ENCODE results near the gene CDK5R1.

The CDK5R1 gene

DNA sequence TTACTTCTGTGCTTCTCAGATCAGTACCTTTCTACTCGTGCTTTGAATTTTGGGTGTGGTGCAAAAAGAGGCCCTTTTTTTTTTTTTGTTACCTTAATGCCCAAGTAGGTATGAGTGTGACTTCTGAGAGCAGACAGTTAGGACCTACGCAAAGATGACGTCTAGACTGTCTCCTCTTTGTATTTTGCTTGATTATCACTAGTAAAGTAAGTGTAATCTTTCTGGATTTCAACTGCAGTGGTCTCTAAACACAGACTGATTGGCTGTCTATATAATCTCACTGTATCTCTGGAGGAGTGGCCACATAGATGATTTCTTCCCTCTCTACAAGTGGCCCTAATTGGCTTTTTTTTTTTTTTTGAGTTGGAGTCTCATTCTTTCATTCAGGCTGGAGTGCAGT, 11.5 kb upstream of the CDK5R1 start:
- peaks cover 6% of the 10 kb centered on the region; the same call in 1 of the 2 replicates for H3K4me1 ChIP-seq (ENCODE audit: insufficient read depth, low read length)
- H3K9ac ChIP-seq (ENCODE audit: low read depth, low read length), result no peak overlapping the region
- H3K9me3 ChIP-seq (ENCODE audit: insufficient read depth, low read depth, low read length), result no peaks in the 10 kb centered on the region
- peaks cover 99% of the 10 kb centered on the region for H3K36me3 ChIP-seq (ENCODE audit: insufficient read depth, low read depth, low read length)
- no peaks in the 10 kb centered on the region for H3K27me3 ChIP-seq (ENCODE audit: insufficient read depth, low read length)
- H3K27ac ChIP-seq (ENCODE audit: low read length), result no peak overlapping the region
- H3K4me3 ChIP-seq (ENCODE audit: low read length), result no peak overlapping the region

DNA sequence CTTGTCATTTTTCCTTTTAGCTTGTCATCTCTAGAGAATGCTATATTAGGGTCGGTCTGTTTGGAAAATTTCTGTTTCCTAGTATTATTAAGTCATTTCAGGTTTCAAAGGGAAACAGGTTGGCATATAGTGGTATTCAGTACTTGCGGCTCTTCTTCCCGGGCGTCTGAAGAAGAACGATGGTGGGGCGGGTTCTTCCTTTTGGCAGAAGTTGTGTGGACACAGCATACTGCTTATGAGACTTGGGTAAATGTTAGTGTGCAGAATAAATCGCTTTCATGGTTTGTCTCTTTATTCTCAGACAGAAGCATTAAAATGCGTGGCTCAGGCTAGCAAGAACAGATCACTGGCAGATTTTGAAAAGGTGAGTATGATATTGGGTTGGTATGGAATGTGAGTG, 9.6 kb upstream of the CDK5R1 start:
- H3K9me3 ChIP-seq (ENCODE audit: insufficient read depth, low read depth, low read length), result no peaks in the 10 kb centered on the region
- H3K27me3 ChIP-seq (ENCODE audit: insufficient read depth, low read length), result no peaks in the 10 kb centered on the region
- H3K4me1 ChIP-seq (ENCODE audit: insufficient read depth, low read length), result peaks cover 6% of the 10 kb centered on the region; the same call in 1 of the 2 replicates
- H3K36me3 ChIP-seq (ENCODE audit: insufficient read depth, low read depth, low read length), result peaks cover 99% of the 10 kb centered on the region
- no peak overlapping the region for H3K27ac ChIP-seq (ENCODE audit: low read length)
- no peak overlapping the region for H3K4me3 ChIP-seq (ENCODE audit: low read length)
- no peak overlapping the region for H3K9ac ChIP-seq (ENCODE audit: low read depth, low read length)

DNA sequence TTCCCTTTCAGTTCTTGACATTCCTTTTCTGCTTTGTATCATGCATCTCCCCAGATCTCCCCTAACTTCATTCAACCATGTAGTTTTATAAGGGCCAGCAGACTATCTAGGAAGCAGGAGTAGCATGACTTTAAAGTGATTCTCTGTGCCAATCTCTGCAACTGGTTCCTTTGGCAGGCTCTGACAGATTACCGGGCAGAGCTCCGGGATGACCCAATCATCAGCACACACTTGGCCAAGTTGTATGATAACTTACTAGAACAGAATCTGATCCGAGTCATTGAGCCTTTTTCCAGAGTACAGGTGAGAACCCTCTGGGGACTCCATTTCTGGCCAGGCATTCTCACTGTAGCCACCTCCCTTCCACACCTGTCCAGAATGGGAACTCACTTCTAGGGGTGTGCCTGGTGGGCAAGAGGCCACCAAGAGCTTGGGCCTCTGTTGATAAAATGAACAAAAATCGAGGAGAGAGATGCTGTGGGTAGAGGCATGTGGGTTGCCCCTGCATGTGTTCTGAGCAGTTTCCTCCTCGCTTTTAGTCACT, 7.6 kb upstream of the CDK5R1 start:
- Histone ChIP-seq H3K9ac (ENCODE audit: low read depth, low read length) (no peak overlapping the region), H3K27ac (ENCODE audit: low read length) (no peak overlapping the region), H3K4me1 (ENCODE audit: insufficient read depth, low read length) (peaks cover 16% of the 10 kb centered on the region), H3K36me3 (ENCODE audit: insufficient read depth, low read depth, low read length) (peaks cover 87% of the 10 kb centered on the region), H3K27me3 (ENCODE audit: insufficient read depth, low read length) (no peaks in the 10 kb centered on the region), H3K4me3 (ENCODE audit: low read length) (no peak overlapping the region), H3K9me3 (ENCODE audit: insufficient read depth, low read depth, low read length) (no peaks in the 10 kb centered on the region)

GRCh38 chr17:32481193-32481592, 5.6 kb upstream of the CDK5R1 start:
- Histone ChIP-seq H3K9me3 (ENCODE audit: insufficient read depth, low read depth, low read length) (no peaks in the 10 kb centered on the region), H3K27ac (ENCODE audit: low read length) (no peak overlapping the region), H3K9ac (ENCODE audit: low read depth, low read length) (no peak overlapping the region), H3K27me3 (ENCODE audit: insufficient read depth, low read length) (peaks cover 4% of the 10 kb centered on the region; the same call in 1 of the 2 replicates), H3K36me3 (ENCODE audit: insufficient read depth, low read depth, low read length) (peaks cover 66% of the 10 kb centered on the region), H3K4me1 (ENCODE audit: insufficient read depth, low read length) (peaks cover 17% of the 10 kb centered on the region), H3K4me3 (ENCODE audit: low read length) (no peak overlapping the region)

DNA sequence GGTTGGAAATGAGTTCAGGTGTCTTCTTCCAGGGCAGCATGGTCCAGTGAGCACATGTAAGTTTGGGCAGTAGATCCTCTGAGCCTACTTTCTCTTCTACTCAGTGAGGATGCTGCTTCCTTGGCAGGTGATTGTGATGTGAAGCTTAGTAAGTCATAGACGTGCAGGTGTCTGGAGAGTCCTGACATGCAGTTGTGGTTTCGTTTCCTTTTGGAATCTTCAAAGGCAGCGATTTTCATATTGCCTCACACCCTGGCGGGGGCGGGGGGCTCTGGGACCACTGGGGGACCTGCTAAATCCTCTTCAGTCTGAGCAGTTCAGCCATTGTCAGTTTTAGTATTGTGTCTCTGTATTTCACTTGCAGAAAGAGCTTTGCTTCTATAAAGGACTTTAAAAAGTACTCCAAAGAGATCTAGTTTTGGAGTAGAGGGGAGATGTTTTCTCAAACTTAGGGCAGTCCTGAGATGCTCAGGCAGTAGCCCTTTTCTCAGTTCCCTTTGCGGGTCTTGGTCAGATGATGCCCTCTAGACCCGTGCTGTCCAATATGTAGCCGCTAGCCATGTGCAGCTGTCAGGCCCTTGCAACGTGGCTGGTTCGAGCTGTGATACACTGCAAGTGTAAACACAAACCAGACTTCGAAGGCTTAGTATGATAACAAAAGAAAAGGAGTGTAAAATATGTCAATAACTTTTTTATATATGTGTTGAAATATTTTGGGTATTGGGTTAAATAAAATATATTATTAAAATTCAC, 4.0 kb upstream of the CDK5R1 start:
- Histone ChIP-seq H3K36me3 (ENCODE audit: insufficient read depth, low read depth, low read length) (peaks cover 51% of the 10 kb centered on the region), H3K27me3 (ENCODE audit: insufficient read depth, low read length) (peaks cover 4% of the 10 kb centered on the region; the same call in 1 of the 2 replicates), H3K9ac (ENCODE audit: low read depth, low read length) (no peak overlapping the region), H3K27ac (ENCODE audit: low read length) (no peak overlapping the region), H3K4me3 (ENCODE audit: low read length) (no peak overlapping the region), H3K9me3 (ENCODE audit: insufficient read depth, low read depth, low read length) (no peaks in the 10 kb centered on the region), H3K4me1 (ENCODE audit: insufficient read depth, low read length) (peaks cover 17% of the 10 kb centered on the region)

DNA sequence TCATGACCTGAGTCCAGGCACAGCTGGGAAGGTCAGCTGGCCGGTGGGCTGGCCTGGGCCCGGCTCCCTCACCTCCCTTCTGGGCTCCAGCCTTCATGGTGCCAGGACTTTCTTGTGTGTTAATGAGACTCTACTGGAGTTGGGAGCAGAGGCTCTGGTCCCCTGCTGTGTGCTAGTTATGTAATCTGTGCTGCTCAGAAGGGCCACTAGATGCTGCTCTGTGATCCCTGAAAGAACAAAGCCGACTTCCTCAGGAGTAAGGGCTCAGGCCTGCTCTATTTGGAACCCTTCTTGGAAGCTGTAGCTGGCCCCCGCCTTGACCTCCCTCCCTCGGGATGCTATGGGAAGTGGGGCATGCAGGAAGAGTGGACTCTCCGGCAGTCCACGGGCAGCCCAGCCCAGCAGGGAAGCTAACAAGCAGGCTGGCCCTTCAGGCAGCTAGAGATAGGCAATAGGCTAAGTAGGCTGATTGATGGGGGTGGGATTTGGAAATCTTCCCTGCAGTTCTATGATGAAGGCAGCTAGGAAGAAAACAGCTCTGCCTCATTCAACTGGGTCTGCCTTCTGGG, 3.3 kb upstream of the CDK5R1 start:
- H3K9me3 ChIP-seq (ENCODE audit: insufficient read depth, low read depth, low read length), result no peaks in the 10 kb centered on the region
- peaks cover 11% of the 10 kb centered on the region for H3K4me1 ChIP-seq (ENCODE audit: insufficient read depth, low read length)
- H3K27me3 ChIP-seq (ENCODE audit: insufficient read depth, low read length), result peaks cover 4% of the 10 kb centered on the region; the same call in 1 of the 2 replicates
- H3K4me3 ChIP-seq (ENCODE audit: low read length), result no peak overlapping the region
- peak overlapping the region; percentile 6; the same call in 1 of the 2 replicates for H3K9ac ChIP-seq (ENCODE audit: low read depth, low read length)
- peaks cover 50% of the 10 kb centered on the region for H3K36me3 ChIP-seq (ENCODE audit: insufficient read depth, low read depth, low read length)
- peak overlapping the region; percentile 1 for H3K27ac ChIP-seq (ENCODE audit: low read length)

DNA sequence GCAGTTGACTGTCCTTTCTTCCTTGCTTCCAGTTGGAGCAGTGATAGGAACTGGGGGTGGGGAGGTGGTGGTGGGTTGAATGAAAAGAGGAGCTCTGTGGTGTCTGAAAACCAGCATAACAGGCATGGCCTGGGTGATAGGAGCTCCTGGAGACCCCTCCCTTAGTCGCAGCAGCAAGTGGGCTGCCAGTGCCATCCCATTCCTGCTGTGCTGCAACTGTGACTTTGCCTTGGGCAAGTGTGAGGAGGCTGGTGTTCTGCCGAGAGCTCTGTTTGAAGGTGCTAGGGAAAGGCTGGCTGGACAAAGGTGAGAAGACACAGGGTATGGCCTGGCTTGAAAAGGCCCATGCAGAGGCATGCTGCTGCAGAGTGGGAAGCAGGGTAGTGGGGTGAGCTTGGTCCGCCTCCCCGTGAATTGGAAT, 2.7 kb upstream of the CDK5R1 start:
- peaks cover 4% of the 10 kb centered on the region; the same call in 1 of the 2 replicates for H3K27me3 ChIP-seq (ENCODE audit: insufficient read depth, low read length)
- H3K9ac ChIP-seq (ENCODE audit: low read depth, low read length), result peak overlapping the region; percentile 6; the same call in 1 of the 2 replicates
- peaks cover 11% of the 10 kb centered on the region for H3K4me1 ChIP-seq (ENCODE audit: insufficient read depth, low read length)
- no peaks in the 10 kb centered on the region for H3K9me3 ChIP-seq (ENCODE audit: insufficient read depth, low read depth, low read length)
- no peak overlapping the region for H3K4me3 ChIP-seq (ENCODE audit: low read length)
- H3K27ac ChIP-seq (ENCODE audit: low read length), result peak overlapping the region; percentile 1
- peaks cover 50% of the 10 kb centered on the region for H3K36me3 ChIP-seq (ENCODE audit: insufficient read depth, low read depth, low read length)

GRCh38 chr17:32484628-32485027, 2.2 kb upstream of the CDK5R1 start:
- Histone ChIP-seq H3K9ac (ENCODE audit: low read depth, low read length) (no peak overlapping the region), H3K27me3 (ENCODE audit: insufficient read depth, low read length) (peaks cover 4% of the 10 kb centered on the region; the same call in 1 of the 2 replicates), H3K27ac (ENCODE audit: low read length) (no peak overlapping the region), H3K9me3 (ENCODE audit: insufficient read depth, low read depth, low read length) (no peaks in the 10 kb centered on the region), H3K4me3 (ENCODE audit: low read length) (no peak overlapping the region), H3K36me3 (ENCODE audit: insufficient read depth, low read depth, low read length) (peaks cover 50% of the 10 kb centered on the region), H3K4me1 (ENCODE audit: insufficient read depth, low read length) (peaks cover 13% of the 10 kb centered on the region)

DNA sequence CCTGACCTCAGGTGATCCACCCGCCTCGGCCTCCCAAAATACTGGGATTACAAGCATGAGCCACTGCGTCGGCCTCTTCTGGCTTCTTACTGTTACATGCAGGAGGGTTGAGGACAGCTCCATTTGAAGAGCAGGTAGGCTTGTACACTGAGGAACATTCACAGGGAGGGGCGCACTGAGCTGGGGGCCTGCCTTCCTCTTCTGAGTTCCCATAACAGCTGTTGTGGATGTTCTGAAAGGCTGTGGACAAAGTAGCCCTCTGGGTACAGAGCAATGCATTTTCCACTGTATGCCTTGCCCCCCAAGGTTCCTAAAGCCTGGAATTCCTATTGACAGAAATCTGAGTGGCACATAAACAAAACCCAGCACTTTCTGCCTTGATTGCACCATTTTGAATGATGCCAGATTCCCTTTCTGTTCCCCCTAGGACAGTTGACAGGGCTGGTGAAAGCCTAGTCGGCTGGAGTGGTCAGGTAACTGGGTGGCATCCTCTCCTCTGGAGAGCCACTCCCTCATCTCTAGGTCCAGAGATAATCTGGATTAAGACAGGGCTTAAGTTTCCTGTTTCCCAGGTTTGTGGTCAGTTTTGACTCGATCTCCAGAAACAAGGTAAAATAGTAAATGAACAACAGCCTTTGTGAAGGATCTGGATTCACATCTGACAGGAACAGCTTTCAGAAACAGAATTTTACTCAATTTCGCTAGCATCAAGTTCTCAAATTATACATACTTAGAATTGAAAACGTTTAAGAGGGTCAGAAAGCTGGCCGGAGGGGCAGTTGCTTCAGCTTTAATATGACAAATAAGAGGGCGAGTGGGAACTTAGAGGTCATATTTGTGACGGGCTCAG, 1.3 kb upstream of the CDK5R1 start:
- no peaks in the 10 kb centered on the region for H3K9me3 ChIP-seq (ENCODE audit: insufficient read depth, low read depth, low read length)
- peak overlapping the region; percentile 41; the same call in 1 of the 2 replicates for H3K4me3 ChIP-seq (ENCODE audit: low read length)
- H3K27me3 ChIP-seq (ENCODE audit: insufficient read depth, low read length), result peaks cover 4% of the 10 kb centered on the region; the same call in 1 of the 2 replicates
- H3K36me3 ChIP-seq (ENCODE audit: insufficient read depth, low read depth, low read length), result peaks cover 50% of the 10 kb centered on the region
- peak overlapping the region; percentile 79; the same call in 1 of the 2 replicates for H3K9ac ChIP-seq (ENCODE audit: low read depth, low read length)
- H3K4me1 ChIP-seq (ENCODE audit: insufficient read depth, low read length), result peaks cover 14% of the 10 kb centered on the region
- H3K27ac ChIP-seq (ENCODE audit: low read length), result no peak overlapping the region

- Histone ChIP-seq H3K9ac (ENCODE audit: low read depth, low read length) (peak overlapping the region; percentile 79; the same call in 1 of the 2 replicates), H3K4me1 (ENCODE audit: insufficient read depth, low read length) (peaks cover 14% of the 10 kb centered on the region), H3K27me3 (ENCODE audit: insufficient read depth, low read length) (peaks cover 4% of the 10 kb centered on the region; the same call in 1 of the 2 replicates), H3K27ac (ENCODE audit: low read length) (no peak overlapping the region), H3K9me3 (ENCODE audit: insufficient read depth, low read depth, low read length) (no peaks in the 10 kb centered on the region), H3K36me3 (ENCODE audit: insufficient read depth, low read depth, low read length) (peaks cover 45% of the 10 kb centered on the region), H3K4me3 (ENCODE audit: low read length) (peak overlapping the region; percentile 41; the same call in 1 of the 2 replicates)
Measured at GRCh38 chr17:32486111-32486700, 587 bp upstream of the CDK5R1 start.
